Left lung (tissue), 10 donors: ENCODE results near the gene HIP1. TPM values are rescaled to one million over a fixed set of nuclear protein-coding genes. Genes with fewer than 3 reads are reported as not detected.
A peak's percentile ranks its signal among the peaks of the same experiment; 100 is the strongest.
"Not testable (repeated sequence)": the region's sequence is repeated elsewhere in the genome, so short reads cannot be mapped to it uniquely, and the experiment has no call there.

Experiments
- ATAC-seq: fragments of 200-7000 bp; cut with Tn5 transposase; one replicate; pipeline ENCODE4 v1.9.1; 2020; ENCODE audit warnings: moderate library complexity
- DNase-seq, 4 donors: peaks; one replicate each; pipeline ENCODE4 v3.0.0-alpha.2; 2013 to 2020
- H3K27ac ChIP-seq, 2 donors: fragments of 200-600 bp; sonication (generic) in 1 of 2; one replicate each; pipeline versions ENCODE4 v1.5.0 to v1.8.0; 2020 to 2021
- H3K27me3 ChIP-seq, 2 donors: fragments of 200-600 bp; sonication (generic) in 1 of 2; one replicate each; pipeline versions ENCODE4 v1.5.0 to v1.8.0; 2020 to 2021
- H3K36me3 ChIP-seq, 2 donors: fragments of 200-600 bp; sonication (generic) in 1 of 2; one replicate each; pipeline versions ENCODE4 v1.5.0 to v1.8.0; 2020 to 2021
- H3K4me1 ChIP-seq, 2 donors: fragments of 200-600 bp; one replicate each; pipeline ENCODE4 v1.8.0; 2021
- H3K4me3 ChIP-seq, 2 donors: fragments of 200-600 bp; sonication (generic) in 1 of 2; one replicate each; pipeline versions ENCODE4 v1.5.0 to v1.8.0; 2020 to 2021; ENCODE audit warnings: mild to moderate bottlenecking in 1 of 2
- H3K9me3 ChIP-seq, 2 donors: fragments of 200-600 bp; sonication (generic) in 1 of 2; one replicate each; pipeline versions ENCODE4 v1.5.0 to v1.8.0; 2020 to 2021
- CTCF ChIP-seq, 2 donors: fragments of 200-600 bp; sonication (generic) in 1 of 2; IDR thresholded peaks; one replicate each; pipeline versions ENCODE4 v1.5.0 to v1.8.0; 2021; ENCODE audit warnings: antibody characterized with exemption in 2 of 2
- intact Hi-C, 2 donors: fragments of 100-400 bp; cut with DNase I; formaldehyde crosslinking; loops; one replicate each; pipeline versions ENCODE4 v1.11.2 to v1.14.2; 2022
- polyA plus RNA-seq, 6 donors: library from polyadenylated mRNA; unstranded; fragments of 120-200 nt; gene quantifications; one replicate each; pipeline ENCODE4 v1.2.1, GENCODE V29; 2013; ENCODE audit not compliant: insufficient read length in 6 of 6
- total RNA-seq, 2 donors: library from RNA; stranded (reverse); fragmentation: NEBNext Ultra II Directional; extraction: Animal tissue kit (Norgen Biotek cat#: 25700); gene quantifications; one replicate each; pipeline ENCODE4 v1.2.1, GENCODE V29; 2021
- donor health status: DM: no; HTN: yes; CAD: no.
- donor health status: DM: no; HTN: no; CAD: no.

HIP1 gene
- total and polyA plus RNA-seq, 8 donors = 41.9 to 84.2 (median 46.0) TPM

DNA sequence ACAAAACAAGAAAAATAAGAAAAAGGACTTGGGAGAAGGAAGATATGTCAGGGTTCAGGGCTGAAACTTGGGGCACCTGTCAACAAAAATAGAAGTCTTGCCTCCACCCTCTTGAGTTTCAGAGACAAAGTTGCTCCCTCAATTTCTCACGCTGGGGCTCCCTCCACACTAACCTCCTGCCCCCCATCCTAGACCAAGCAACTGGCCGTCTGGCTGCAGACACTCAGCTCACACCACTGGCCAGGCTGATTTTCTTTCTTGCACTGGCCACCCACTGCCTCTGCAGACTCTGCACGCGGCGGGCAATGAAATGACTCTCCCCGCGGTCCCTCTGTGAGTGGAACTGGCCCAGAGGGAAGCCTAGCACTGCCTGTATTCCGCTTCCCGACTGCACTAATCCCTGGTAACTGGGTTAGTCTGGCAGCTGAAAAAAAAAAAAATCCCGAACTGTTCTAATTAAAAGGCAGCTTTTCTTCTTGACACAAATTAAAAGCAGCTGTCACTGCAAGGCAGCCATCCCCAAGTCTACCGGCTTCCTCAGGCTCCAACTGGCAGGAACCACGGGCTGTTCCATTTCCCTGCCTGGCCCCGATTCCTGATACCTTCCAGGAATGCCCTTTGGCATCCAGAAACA lies 163.1 kb downstream of the HIP1 start:
- intact Hi-C loops = no loop called here
- Histone ChIP-seq H3K27ac (no peak overlapping the region), H3K4me1 (no peaks in the 10 kb centered on the region), H3K4me3 (no peak overlapping the region), H3K36me3 (peaks cover 0 to 97% of the 10 kb centered on the region in 2 donors), H3K9me3 (no peaks in the 10 kb centered on the region), H3K27me3 (no peaks in the 10 kb centered on the region)
- no peak for ATAC-seq
- DNase-seq = no peak
- no peak for TF ChIP-seq CTCF (IDR thresholded peaks at IDR 0.05)

GRCh38 chr7:75573477-75574019 lies 165.2 kb downstream of the HIP1 start:
- no peak for ATAC-seq
- H3K4me1 ChIP-seq = peaks cover 0 to 9% of the 10 kb centered on the region in 2 donors
- H3K9me3 ChIP-seq = no peaks in the 10 kb centered on the region
- no peak overlapping the region for H3K4me3 ChIP-seq
- H3K27ac ChIP-seq = no peak overlapping the region
- TF ChIP-seq CTCF (IDR thresholded peaks at IDR 0.05) = no peak
- DNase-seq = no peak
- intact Hi-C loops = no loop called here
- no peaks in the 10 kb centered on the region for H3K27me3 ChIP-seq
- peaks cover 0 to 97% of the 10 kb centered on the region in 2 donors for H3K36me3 ChIP-seq

GRCh38 chr7:75572814-75573213 lies 165.9 kb downstream of the HIP1 start:
- Histone ChIP-seq H3K27me3 (no peaks in the 10 kb centered on the region), H3K4me3 (no peak overlapping the region), H3K9me3 (no peaks in the 10 kb centered on the region), H3K4me1 (peaks cover 0 to 9% of the 10 kb centered on the region in 2 donors), H3K36me3 (peaks cover 0 to 98% of the 10 kb centered on the region in 2 donors), H3K27ac (no peak overlapping the region)
- ATAC-seq (no peak), DNase-seq (no peak)
- TF ChIP-seq CTCF (IDR thresholded peaks at IDR 0.05) = no peak
- intact Hi-C loops = no loop called here

GRCh38 chr7:75572396-75572795 lies 166.3 kb downstream of the HIP1 start:
- H3K27ac ChIP-seq = no peak overlapping the region
- peaks cover 0 to 9% of the 10 kb centered on the region in 2 donors for H3K4me1 ChIP-seq
- TF ChIP-seq CTCF (IDR thresholded peaks at IDR 0.05) = no peak
- no peak overlapping the region for H3K4me3 ChIP-seq
- H3K36me3 ChIP-seq = peaks cover 0 to 98% of the 10 kb centered on the region in 2 donors
- intact Hi-C loops = no loop called here
- no peaks in the 10 kb centered on the region for H3K27me3 ChIP-seq
- no peak for DNase-seq
- H3K9me3 ChIP-seq = no peaks in the 10 kb centered on the region
- ATAC-seq = no peak

DNA sequence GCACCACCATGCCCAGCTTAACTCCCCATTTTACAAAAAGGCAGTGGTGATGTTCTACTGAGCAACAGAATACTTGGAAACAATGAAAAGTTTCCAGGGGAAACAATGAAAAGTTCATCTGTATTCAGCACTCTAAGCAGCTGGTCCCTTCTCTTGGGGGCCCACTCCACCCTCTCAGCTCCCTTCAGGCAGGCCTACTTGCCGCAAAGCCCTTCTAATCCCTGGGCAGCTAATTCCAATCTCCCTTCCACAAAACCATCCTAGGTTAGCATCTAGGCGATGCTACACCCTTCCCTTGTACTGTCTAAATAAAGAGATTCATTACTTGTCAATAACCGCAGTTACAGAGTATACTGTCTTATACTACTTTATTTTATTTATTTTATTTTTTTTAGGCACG lies 167.5 kb downstream of the HIP1 start:
- Histone ChIP-seq H3K4me1 (peaks cover 0 to 9% of the 10 kb centered on the region in 2 donors), H3K27ac (no peak overlapping the region), H3K9me3 (no peaks in the 10 kb centered on the region), H3K36me3 (peaks cover 0 to 99% of the 10 kb centered on the region in 2 donors), H3K27me3 (no peaks in the 10 kb centered on the region), H3K4me3 (no peak overlapping the region)
- intact Hi-C loops = no loop called here
- DNase-seq (no peak), ATAC-seq (no peak)
- no peak for TF ChIP-seq CTCF (IDR thresholded peaks at IDR 0.05)

- peaks cover 0 to 98% of the 10 kb centered on the region in 2 donors for H3K36me3 ChIP-seq
- H3K4me3 ChIP-seq, H3K27me3 ChIP-seq, H3K9me3 ChIP-seq, DNase-seq, intact Hi-C loops: not testable (repeated sequence)
- H3K4me1 ChIP-seq = peaks cover 0 to 23% of the 10 kb centered on the region in 2 donors
- H3K27ac ChIP-seq = peak overlapping the region; percentile 39 to 83
- ATAC-seq = peak; percentile 59
Measured at GRCh38 chr7:75569629-75570282, 169.0 kb downstream of the HIP1 start.
